Measurements from ENCODE around the gene DUSP1. TPM values are rescaled to one million over a fixed set of nuclear protein-coding genes. Genes with fewer than 3 reads are reported as not detected.
"Not testable (repeated sequence)": the region's sequence is repeated elsewhere in the genome, so short reads cannot be mapped to it uniquely, and the experiment has no call there.

DUSP1 gene
- total RNA-seq, 1 donor from 2014 or later, result 103 TPM

DNA sequence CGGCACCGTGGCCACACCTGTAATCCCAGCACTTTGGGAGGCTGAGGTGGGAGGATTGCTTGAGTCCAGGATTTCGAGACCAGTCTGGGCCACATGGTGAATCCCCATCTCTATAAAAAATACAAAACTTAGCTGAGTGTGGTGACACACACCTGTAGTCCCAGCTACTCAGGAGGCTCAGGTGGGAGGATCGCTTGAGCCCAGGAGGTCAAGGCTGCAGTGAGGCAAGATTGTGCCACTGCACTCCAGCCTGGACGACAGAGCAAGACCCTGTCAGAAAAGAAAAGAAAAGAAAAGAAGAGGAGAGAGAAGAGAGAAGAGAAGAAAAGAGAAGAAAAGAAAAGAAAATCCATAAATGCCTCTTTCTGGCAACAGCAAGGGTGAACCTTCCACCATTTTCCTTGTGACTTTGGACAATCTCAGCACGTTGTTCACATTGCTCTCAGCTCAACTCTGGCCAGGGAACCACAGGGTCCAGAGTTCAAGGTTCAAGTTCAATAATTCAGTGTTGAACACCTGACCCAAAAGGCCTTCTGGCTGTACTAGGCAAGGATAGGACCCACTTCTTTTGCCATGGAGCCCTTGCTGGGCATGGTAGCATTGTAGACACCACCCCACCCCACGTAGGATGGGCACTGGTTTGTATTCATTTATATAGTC, 14.6 kb upstream of the DUSP1 start:
- no peak for ATAC-seq

DNA sequence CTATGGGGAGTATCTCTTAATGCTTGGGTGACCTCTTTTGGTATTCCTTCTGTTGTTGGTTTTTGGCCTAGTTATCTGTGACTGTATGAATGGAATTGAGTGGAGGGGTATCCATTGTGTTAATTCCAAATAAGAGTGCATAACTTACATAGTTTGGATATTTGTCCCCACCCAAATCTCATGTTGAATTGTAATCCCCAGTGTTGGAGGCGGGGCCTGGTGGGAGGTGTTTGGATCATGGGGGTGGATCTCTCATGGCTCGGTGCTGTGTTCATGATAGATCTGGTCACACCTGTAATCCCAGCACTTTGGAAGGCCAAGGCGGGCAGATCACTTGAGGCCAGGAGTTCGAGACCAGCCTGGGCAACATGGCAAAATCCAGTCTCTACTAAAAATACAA, 13.2 kb upstream of the DUSP1 start:
- intact Hi-C loops (cut with DNase I); ATAC-seq: not testable (repeated sequence)

More for the DNA sequence above, 14.6 kb upstream of the DUSP1 start:
- no peak for DNase-seq (ENCODE audit: missing footprints)
- intact Hi-C loops (cut with DNase I), result no loop called here

DNA sequence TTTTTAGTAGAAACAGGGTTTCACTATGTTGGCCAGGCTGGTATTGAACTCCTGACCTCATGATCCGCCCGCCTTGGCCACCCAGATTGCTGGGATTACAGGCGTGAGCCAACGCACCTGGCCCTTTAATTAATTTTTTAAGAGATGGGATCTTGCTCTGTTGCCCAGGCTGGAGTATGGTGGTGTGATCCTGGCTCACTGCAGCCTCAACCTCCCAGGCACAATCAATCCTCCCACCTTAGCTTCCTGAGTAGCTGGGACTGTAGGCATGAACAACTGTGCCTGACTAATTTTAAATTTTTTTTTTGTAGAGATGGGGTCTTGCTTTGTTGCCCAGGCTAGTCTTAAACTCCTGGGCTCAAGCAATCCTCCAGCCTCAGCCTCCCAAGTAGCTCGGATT, 12.3 kb upstream of the DUSP1 start:
- ATAC-seq; DNase-seq (ENCODE audit: missing footprints); intact Hi-C loops (cut with DNase I): not testable (repeated sequence)

More for the DNA sequence above, 13.2 kb upstream of the DUSP1 start:
- DNase-seq (ENCODE audit: missing footprints), result not testable (repeated sequence)

DNA sequence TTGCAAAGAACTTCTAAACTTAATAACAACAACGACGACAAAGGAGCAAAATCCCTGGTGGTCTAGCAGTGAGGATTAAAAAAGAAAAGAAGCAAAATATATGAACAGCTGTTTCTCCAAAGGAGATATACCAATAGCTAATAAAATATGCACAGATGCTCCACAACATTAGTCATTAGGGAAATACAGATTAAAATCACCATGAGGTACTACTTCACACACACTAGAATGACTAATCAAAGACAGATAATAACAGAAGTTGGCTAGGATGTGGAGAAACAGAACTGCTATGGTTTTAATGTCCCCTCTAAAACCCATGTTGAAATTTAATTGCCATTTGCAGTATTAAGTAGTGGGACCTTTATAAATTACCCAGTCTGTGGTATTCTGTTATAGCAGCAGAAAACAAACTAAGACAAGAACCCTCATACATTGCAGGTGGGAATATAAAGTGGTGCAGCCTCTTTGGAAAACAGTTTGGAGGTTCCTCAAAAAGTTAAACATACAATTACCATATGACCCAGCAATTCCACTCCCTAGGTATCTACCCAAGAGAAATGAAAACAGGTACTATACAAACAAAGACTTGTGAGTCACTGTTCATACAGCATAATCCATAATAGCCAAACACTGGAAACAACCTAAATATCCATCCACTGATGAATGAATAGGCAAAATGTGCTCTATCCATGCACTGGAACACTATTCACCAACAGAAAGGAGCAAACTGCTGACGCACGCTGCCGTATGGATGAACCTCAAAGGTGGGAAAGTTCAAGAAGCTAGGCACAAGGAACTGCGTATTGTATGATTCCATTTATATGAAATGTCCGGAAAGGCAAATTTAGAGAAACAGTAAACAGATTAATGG, 11.4 kb upstream of the DUSP1 start:
- ATAC-seq (no peak), DNase-seq (ENCODE audit: missing footprints) (no peak)
- intact Hi-C loops (cut with DNase I), result no loop called here

DNA sequence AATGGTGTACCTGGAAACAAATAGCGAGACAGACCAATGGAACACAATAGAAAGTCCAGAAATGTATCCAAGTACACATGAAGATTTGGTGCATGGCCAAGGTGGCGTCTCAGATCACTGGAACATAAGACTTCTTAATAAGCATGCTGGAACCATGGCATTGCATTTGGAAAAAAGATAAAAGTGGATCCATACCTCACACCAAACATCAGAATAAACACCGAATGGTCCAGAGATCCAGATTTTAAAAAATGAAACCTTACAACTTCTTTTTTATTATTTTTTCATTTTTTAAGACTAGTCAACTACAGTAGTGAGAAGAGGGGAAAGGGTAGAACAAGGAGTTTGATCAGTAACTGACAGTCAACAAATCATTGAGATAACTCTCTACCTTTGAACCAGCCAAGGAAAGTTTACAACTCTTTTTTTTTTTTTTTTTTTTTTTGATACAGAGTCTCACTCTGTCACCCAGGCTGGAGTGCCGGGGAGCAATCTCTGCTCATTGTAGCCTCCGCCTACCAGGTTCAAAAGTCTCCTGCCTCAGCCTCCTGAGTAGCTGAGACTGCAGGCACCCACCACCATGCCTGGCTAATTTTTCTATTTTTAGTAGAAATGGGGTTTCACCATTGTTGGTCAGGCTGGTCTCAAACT, 8.8 kb upstream of the DUSP1 start:
- no peak for ATAC-seq
- intact Hi-C loops (cut with DNase I), result no loop called here

DNA sequence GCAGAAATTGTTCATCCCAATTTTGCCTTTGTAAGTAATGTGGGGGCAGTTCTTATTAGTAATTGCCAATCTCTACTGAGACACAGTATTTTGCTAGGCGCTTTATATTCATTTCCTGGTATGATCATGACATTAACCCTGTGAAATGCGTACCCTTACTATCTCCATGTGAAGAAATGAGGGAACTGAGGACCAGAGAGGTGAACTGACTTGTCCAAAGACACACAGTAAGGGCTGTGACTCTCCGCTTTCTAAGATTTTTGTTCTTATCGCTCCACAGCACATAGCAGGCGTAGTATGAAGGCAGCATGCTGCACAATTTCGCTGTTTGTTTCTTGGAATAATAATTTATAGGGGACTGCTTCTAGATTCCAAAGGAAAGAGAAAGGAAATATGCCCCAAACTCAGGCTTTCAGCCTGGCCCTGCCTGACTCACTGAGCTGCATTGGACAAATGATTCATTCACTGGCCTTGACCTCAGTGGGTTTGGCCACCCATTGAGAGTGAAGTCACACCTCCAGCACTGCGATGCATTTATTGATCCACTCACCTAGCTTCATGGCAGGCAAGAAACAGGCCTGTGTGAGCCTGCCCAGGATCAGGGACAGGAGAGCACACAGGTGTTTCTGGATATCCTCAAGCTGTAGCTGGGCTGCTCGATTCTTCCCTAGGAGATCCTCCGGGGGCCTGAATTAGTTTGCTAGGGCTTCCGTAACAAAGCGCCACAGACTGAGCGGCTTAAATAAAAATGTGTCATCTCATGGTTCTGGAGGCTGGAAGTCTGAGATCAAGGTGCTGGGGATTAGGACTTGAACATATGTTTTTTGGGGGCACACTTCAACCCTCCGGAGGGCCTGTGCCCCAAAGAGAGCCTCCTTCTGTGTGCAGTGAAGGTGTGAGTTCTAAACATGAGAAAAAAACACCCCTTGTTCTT, 7.2 kb upstream of the DUSP1 start:
- intact Hi-C loops (cut with DNase I), result no loop called here
- DNase-seq (ENCODE audit: missing footprints) (no peak), ATAC-seq (no peak)

More for the DNA sequence above, 8.8 kb upstream of the DUSP1 start:
- no peak for DNase-seq (ENCODE audit: missing footprints)

GRCh38 chr5:172776235-172776594, 5.2 kb upstream of the DUSP1 start:
- intact Hi-C loops (cut with DNase I), result no loop called here
- DNase-seq (ENCODE audit: missing footprints), result no peak
- ATAC-seq, result no peak

DNA sequence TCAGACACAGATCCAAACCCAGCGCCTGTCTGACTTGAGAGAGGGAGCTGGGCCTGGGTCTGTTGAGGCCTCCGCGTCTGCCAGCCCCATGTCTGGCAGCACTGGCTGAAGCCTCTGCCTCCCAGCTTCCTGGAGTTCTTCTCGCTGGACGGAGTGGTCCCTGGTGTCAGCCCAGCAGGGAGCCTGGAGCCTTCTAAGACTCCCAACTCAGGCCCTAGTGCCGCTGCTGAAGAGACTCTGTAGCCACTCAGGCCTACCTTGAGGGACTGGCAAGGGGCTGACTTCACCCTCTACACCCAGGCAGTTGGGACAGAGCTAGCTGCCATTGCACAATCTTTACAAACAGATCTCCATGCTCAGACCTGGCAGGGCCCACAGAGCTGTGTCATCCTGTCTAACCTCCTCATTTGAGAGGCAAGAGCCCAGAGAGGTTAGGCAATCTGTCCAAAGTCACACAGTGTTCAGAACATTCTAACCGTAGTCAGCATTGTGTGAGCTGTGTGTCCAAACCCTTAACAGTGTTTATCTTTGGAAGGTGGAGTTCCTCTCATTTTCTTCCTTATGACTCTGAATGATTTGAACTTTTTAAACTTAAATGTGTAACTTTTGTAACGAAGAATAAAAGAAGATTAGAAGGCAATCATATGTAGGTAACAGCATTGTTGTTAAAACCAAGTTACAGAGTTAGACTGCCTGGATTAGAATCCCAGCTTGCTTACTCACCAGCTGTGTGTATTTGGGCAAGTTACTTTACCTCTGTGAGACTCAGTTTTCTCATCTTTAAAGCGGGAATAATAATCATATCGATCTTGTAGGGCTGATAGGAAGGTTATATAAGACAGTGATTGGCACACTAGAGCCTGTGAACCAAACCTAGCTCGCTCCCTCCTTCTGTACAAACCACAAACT, 4.6 kb upstream of the DUSP1 start:
- intact Hi-C loops (cut with DNase I), result no loop called here
- DNase-seq (ENCODE audit: missing footprints) (peak; percentile 92), ATAC-seq (no peak)

GRCh38 chr5:172774561-172775315, 3.7 kb upstream of the DUSP1 start:
- intact Hi-C loops (cut with DNase I), result no loop called here
- DNase-seq (ENCODE audit: missing footprints) (no peak), ATAC-seq (no peak)

DNA sequence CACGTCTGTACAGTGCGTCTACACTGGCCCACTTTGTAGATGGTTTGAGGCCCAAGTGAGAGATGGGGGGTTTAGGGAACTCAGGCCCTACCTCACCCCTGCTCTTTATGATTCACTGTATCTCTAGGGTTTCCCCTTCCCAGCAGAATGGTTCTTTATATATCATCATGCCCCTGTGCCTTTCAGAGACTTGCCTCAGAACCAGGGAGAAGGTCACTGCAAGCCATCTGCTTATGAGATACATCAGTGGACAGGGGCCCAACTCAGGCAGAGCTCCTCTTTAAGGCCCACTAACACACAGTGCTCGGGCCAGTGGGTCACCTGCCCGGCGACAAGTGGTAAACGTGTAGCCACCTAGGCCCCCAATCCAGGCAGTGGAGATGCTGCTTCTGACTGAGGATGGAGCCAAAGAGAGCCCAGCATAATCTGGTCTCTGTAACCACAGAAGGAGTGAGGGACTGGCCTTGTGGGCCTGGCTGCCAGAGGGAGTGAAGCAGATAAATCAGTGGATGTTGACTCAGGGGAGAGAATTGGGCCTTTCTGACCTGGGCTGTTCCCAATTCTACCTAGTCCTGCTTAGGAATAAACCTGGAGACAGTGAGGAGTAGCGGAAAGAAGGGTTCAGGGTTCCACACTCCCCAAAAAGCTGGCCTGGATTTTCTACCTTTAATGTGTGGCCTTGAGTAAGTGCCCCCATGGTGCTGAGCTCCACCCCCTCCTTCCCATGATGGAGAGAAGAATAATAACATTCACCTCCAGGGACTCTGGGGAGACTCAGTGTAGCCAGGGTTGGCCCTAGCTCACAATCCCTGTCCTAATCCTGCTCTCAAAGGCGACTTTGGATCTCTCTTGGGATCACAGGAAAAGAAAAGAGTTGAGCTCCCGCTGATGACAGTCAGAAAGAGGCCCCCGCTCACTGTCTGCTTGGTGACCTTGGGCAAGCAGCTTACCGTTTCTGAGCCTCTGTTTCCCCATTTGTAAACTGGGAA, 2.8 kb upstream of the DUSP1 start:
- intact Hi-C loops (cut with DNase I), result loop anchor here (2.0 kb wide), 1 partner anchor 159 kb away; no protein-coding TSS in a partner anchor
- no peak for DNase-seq (ENCODE audit: missing footprints)
- ATAC-seq, result no peak

- intact Hi-C loops (cut with DNase I), result loop anchor here (2.0 kb wide), 1 partner anchor 160 kb away; no protein-coding TSS in a partner anchor
- ATAC-seq (peak; percentile 36), DNase-seq (ENCODE audit: missing footprints) (peak; percentile 98)
Observed at GRCh38 chr5:172772112-172772906, 1.3 kb upstream of the DUSP1 start.

DNA sequence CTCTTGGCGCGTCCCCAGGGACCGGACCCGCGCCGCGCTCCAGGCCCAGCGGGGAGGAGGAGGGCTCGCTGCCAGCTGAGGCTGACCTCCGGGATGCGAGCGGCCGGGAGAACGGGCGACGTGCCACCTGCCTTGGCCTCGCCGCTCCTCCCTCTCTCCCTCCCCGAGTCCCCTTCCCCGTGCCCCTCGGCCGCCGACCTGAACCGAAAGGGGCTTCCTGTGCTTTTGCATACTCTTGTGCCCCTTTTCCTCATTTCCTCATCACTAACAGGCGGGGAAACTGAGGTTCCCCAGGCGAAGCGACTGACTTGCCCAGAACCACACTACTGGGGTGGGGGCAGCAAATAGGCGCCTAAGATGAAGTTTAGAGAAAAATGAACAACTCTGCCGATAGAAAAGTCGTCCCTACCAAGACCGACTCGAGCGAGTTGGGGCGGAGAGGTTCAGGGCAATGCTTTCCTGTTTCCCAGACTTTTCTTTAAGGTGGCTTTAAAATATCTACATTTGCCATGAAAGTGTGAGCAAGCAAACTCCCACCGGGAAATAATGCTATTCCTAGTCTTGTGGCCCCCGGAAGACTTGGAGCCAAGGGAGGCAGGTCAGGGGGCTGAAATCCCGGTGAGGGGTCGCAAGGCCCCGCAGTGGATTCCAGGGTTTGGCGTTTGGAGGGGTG, 580 bp upstream of the DUSP1 start:
- DNase-seq (ENCODE audit: missing footprints), result no peak
- ATAC-seq, result no peak
- intact Hi-C loops (cut with DNase I), result loop anchor here (1.0 to 2.0 kb wide), 6 partner anchors 23 to 161 kb away; partner anchors contain the start of gene ERGIC1

DNA sequence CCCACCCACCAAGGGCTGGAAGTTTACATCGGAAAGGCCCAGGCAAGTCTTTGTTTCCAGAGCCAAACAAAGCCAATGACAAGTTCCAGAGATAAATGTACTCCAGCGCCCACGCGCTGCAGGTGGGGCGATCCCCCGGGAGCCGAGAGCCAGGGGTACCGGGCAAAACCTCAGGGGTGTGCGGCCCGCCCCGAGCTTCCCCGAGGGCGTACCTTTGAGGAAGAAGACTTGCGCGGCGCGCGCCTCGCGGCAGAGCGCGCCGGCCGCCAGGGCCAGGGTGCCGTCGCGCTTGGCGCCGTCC, 671 bp downstream of the DUSP1 start:
- no peak for DNase-seq (ENCODE audit: missing footprints)
- no peak for ATAC-seq
- intact Hi-C loops (cut with DNase I), result loop anchor here (2.0 kb wide), 3 partner anchors 24 to 132 kb away; partner anchors contain the start of gene ERGIC1

DNA sequence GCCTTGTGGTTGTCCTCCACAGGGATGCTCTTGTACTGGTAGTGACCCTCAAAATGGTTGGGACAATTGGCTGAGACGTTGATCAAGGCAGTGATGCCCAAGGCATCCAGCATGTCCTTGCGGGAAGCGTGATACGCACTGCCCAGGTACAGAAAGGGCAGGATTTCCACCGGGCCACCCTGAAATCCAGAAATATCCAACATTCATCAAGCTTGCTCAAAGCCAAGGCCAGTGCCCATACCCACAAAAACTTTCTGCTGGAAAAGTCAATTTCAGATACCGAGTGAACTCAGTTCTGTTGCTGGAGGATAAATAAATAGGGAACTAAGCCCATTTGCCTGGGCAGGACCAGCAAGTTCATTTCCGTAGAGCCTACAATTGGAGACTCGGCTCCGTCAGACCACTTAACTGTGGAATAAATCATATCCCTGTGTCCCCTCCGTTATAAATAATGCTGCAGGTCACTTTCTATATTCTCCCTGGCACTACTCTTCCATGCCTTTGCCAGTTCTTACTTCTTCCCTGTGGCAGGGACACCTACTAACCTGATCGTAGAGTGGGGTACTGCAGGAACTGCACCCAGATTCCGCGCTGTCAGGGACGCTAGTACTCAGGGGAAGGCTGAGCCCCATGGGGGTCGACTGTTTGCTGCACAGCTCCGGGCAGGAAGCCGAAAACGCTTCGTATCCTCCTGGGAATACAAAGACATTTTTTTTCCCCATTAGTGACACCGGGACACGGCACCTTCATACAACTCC, 1.2 kb downstream of the DUSP1 start:
- intact Hi-C loops (cut with DNase I), result loop anchor here (2.0 kb wide), 3 partner anchors 25 to 133 kb away; partner anchors contain the start of gene ERGIC1
- DNase-seq (ENCODE audit: missing footprints) (peak; percentile 83), ATAC-seq (no peak)
